SK-N-DZ (cell line): ENCODE measurements around the gene HSD17B2.
"Not testable (repeated sequence)": the region's sequence is repeated elsewhere in the genome, so short reads cannot be mapped to it uniquely, and the experiment has no call there.

Experiments used
- DNase-seq: peaks from one replicate; pipeline ENCODE4 v3.0.0-alpha.2; 2015; ENCODE audit warnings: low spot score

The HSD17B2 gene

GRCh38 chr16:82081264-82081663 is 46.2 kb downstream of the HSD17B2 start:
- no peak for DNase-seq

- DNase-seq = no peak
Observed at GRCh38 chr16:82082097-82082496, 47.0 kb downstream of the HSD17B2 start.

- no peak for DNase-seq
Observed at GRCh38 chr16:82082543-82083244, 47.6 kb downstream of the HSD17B2 start.

GRCh38 chr16:82083710-82084353 is 48.8 kb downstream of the HSD17B2 start:
- no peak for DNase-seq

GRCh38 chr16:82085011-82085779 is 50.1 kb downstream of the HSD17B2 start:
- DNase-seq = no peak

- DNase-seq = no peak
Observed at GRCh38 chr16:82088483-82088882, 53.4 kb downstream of the HSD17B2 start.

GRCh38 chr16:82091241-82091640 is 56.2 kb downstream of the HSD17B2 start:
- no peak for DNase-seq

GRCh38 chr16:82092711-82093110 is 57.7 kb downstream of the HSD17B2 start:
- DNase-seq = no peak

GRCh38 chr16:82093666-82094300 is 58.7 kb downstream of the HSD17B2 start:
- no peak for DNase-seq

- no peak for DNase-seq
Observed at GRCh38 chr16:82094942-82095540, 60.0 kb downstream of the HSD17B2 start.

GRCh38 chr16:82096641-82097040 is 61.6 kb downstream of the HSD17B2 start:
- DNase-seq = no peak

- DNase-seq = no peak
Observed at GRCh38 chr16:82105107-82105506, 70.1 kb downstream of the HSD17B2 start.

- DNase-seq = no peak
Observed at GRCh38 chr16:82108100-82108499, 73.0 kb downstream of the HSD17B2 start.

GRCh38 chr16:82108774-82109173 is 73.7 kb downstream of the HSD17B2 start:
- DNase-seq = no peak

GRCh38 chr16:82109266-82109665 is 74.2 kb downstream of the HSD17B2 start:
- not testable (repeated sequence) for DNase-seq

- no peak for DNase-seq
Observed at GRCh38 chr16:82111944-82112343, 76.9 kb downstream of the HSD17B2 start.

- no peak for DNase-seq
Observed at GRCh38 chr16:82113741-82114140, 78.7 kb downstream of the HSD17B2 start.

GRCh38 chr16:82116535-82116934 is 81.5 kb downstream of the HSD17B2 start:
- DNase-seq = no peak

- DNase-seq = no peak
Observed at GRCh38 chr16:82118749-82119148, 83.7 kb downstream of the HSD17B2 start.

GRCh38 chr16:82119405-82119804 is 84.4 kb downstream of the HSD17B2 start:
- no peak for DNase-seq

- DNase-seq = no peak
Observed at GRCh38 chr16:82124651-82125050, 89.6 kb downstream of the HSD17B2 start.

GRCh38 chr16:82129881-82130280 is 94.8 kb downstream of the HSD17B2 start:
- DNase-seq = no peak
